DND-41 (cell line): ENCODE data around the gene DSG3.

Experiments used
- EZH2 ChIP-seq: IDR thresholded peaks from 3 replicates; pipeline ENCODE4 v1.6.1; 2012; ENCODE audit warnings: borderline replicate concordance, low read depth, mild to moderate bottlenecking, moderate library complexity, low read length, inconsistent platforms; ENCODE audit not compliant: severe bottlenecking
- TF ChIP-seq, protein P1 (sequence below): IDR thresholded peaks from 2 replicates; pipeline ENCODE4 v1.5.1; 2012; ENCODE audit warnings: borderline replicate concordance, low read length, moderate library complexity, mild to moderate bottlenecking; ENCODE audit not compliant: poor library complexity, severe bottlenecking; ENCODE audit errors: extremely low read depth

DNA sequence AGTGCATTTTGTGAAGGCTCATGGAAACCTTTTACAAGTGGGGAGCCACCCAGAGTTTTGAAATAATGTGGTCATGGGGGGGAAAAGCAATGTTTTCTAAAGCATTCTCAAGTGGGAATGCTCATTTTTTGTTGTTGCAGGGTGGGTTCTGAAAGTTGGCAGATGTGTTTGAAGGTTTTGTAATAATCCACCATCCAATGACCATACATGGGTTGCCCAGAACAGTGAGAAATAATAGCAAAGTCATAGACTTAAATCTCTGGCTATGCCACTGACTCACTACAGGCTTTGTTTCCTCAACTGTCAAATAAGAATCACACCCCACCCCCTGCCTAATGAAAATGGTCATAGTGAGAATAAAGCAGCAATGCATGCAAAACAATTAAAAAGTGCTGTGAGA is 2.9 kb downstream of the DSG3 start:
- TF ChIP-seq, protein P1, sequence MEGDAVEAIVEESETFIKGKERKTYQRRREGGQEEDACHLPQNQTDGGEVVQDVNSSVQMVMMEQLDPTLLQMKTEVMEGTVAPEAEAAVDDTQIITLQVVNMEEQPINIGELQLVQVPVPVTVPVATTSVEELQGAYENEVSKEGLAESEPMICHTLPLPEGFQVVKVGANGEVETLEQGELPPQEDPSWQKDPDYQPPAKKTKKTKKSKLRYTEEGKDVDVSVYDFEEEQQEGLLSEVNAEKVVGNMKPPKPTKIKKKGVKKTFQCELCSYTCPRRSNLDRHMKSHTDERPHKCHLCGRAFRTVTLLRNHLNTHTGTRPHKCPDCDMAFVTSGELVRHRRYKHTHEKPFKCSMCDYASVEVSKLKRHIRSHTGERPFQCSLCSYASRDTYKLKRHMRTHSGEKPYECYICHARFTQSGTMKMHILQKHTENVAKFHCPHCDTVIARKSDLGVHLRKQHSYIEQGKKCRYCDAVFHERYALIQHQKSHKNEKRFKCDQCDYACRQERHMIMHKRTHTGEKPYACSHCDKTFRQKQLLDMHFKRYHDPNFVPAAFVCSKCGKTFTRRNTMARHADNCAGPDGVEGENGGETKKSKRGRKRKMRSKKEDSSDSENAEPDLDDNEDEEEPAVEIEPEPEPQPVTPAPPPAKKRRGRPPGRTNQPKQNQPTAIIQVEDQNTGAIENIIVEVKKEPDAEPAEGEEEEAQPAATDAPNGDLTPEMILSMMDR, result no peak
- no peak for TF ChIP-seq EZH2
